ENCODE data around the gene MAP2. TPM values are rescaled to one million over a fixed set of nuclear protein-coding genes. Genes with fewer than 3 reads are reported as not detected.

The MAP2 gene
- total and polyA plus RNA-seq, 2 experiments from 2014 or later = 2.9 to 4.4 TPM

DNA sequence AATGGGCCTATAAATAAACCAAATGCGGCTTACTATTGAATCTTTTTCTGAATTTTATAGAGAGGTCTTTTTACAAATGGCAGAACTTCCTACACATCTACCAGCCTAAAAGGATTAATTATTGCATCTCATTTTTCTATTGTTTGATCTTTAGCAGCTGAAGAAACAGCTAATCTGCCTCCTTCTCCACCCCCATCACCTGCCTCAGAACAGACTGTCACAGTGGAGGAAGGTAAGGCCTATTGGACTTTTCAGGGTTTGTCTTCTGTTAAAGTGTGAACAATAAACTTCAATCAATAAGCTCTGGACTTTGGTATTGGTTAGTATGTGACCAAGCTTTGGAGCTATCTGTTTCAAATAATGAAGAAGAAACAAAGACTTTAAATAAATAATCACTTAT, 256.7 kb downstream of the MAP2 start (continued):
- TF ChIP-seq, protein P1, sequence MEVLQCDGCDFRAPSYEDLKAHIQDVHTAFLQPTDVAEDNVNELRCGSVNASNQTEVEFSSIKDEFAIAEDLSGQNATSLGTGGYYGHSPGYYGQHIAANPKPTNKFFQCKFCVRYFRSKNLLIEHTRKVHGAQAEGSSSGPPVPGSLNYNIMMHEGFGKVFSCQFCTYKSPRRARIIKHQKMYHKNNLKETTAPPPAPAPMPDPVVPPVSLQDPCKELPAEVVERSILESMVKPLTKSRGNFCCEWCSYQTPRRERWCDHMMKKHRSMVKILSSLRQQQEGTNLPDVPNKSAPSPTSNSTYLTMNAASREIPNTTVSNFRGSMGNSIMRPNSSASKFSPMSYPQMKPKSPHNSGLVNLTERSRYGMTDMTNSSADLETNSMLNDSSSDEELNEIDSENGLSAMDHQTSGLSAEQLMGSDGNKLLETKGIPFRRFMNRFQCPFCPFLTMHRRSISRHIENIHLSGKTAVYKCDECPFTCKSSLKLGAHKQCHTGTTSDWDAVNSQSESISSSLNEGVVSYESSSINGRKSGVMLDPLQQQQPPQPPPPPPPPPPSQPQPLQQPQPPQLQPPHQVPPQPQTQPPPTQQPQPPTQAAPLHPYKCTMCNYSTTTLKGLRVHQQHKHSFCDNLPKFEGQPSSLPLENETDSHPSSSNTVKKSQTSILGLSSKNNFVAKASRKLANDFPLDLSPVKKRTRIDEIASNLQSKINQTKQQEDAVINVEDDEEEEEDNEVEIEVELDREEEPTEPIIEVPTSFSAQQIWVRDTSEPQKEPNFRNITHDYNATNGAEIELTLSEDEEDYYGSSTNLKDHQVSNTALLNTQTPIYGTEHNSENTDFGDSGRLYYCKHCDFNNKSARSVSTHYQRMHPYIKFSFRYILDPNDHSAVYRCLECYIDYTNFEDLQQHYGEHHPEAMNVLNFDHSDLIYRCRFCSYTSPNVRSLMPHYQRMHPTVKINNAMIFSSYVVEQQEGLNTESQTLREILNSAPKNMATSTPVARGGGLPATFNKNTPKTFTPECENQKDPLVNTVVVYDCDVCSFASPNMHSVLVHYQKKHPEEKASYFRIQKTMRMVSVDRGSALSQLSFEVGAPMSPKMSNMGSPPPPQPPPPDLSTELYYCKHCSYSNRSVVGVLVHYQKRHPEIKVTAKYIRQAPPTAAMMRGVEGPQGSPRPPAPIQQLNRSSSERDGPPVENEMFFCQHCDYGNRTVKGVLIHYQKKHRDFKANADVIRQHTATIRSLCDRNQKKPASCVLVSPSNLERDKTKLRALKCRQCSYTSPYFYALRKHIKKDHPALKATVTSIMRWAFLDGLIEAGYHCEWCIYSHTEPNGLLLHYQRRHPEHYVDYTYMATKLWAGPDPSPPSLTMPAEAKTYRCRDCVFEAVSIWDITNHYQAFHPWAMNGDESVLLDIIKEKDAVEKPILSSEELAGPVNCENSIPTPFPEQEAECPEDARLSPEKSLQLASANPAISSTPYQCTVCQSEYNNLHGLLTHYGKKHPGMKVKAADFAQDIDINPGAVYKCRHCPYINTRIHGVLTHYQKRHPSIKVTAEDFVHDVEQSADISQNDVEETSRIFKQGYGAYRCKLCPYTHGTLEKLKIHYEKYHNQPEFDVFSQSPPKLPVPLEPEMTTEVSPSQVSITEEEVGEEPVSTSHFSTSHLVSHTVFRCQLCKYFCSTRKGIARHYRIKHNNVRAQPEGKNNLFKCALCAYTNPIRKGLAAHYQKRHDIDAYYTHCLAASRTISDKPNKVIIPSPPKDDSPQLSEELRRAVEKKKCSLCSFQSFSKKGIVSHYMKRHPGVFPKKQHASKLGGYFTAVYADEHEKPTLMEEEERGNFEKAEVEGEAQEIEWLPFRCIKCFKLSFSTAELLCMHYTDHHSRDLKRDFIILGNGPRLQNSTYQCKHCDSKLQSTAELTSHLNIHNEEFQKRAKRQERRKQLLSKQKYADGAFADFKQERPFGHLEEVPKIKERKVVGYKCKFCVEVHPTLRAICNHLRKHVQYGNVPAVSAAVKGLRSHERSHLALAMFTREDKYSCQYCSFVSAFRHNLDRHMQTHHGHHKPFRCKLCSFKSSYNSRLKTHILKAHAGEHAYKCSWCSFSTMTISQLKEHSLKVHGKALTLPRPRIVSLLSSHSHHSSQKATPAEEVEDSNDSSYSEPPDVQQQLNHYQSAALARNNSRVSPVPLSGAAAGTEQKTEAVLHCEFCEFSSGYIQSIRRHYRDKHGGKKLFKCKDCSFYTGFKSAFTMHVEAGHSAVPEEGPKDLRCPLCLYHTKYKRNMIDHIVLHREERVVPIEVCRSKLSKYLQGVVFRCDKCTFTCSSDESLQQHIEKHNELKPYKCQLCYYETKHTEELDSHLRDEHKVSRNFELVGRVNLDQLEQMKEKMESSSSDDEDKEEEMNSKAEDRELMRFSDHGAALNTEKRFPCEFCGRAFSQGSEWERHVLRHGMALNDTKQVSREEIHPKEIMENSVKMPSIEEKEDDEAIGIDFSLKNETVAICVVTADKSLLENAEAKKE (CRISPR knock-in tag; IDR thresholded peaks at IDR 0.05) = no peak
- TF ChIP-seq, protein P2, sequence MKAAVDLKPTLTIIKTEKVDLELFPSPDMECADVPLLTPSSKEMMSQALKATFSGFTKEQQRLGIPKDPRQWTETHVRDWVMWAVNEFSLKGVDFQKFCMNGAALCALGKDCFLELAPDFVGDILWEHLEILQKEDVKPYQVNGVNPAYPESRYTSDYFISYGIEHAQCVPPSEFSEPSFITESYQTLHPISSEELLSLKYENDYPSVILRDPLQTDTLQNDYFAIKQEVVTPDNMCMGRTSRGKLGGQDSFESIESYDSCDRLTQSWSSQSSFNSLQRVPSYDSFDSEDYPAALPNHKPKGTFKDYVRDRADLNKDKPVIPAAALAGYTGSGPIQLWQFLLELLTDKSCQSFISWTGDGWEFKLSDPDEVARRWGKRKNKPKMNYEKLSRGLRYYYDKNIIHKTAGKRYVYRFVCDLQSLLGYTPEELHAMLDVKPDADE (IDR thresholded peaks at IDR 0.05) = no peak
- TF ChIP-seq EZH2phosphoT487 (IDR thresholded peaks at IDR 0.05; ENCODE audit: unreplicated experiment) = no peak
- TF ChIP-seq, protein P3, sequence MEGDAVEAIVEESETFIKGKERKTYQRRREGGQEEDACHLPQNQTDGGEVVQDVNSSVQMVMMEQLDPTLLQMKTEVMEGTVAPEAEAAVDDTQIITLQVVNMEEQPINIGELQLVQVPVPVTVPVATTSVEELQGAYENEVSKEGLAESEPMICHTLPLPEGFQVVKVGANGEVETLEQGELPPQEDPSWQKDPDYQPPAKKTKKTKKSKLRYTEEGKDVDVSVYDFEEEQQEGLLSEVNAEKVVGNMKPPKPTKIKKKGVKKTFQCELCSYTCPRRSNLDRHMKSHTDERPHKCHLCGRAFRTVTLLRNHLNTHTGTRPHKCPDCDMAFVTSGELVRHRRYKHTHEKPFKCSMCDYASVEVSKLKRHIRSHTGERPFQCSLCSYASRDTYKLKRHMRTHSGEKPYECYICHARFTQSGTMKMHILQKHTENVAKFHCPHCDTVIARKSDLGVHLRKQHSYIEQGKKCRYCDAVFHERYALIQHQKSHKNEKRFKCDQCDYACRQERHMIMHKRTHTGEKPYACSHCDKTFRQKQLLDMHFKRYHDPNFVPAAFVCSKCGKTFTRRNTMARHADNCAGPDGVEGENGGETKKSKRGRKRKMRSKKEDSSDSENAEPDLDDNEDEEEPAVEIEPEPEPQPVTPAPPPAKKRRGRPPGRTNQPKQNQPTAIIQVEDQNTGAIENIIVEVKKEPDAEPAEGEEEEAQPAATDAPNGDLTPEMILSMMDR (conservative IDR thresholded peaks at IDR 0.05; ENCODE audit: low read depth in 2 of 2) = no peak
- no peak for TF ChIP-seq POLR2AphosphoS5 (IDR thresholded peaks at IDR 0.05; ENCODE audit: low read depth)
- no peak for TF ChIP-seq JUNB (IDR thresholded peaks at IDR 0.05; ENCODE audit: unreplicated experiment)
- TF ChIP-seq EZH2 (IDR thresholded peaks at IDR 0.05; ENCODE audit: low read depth, unreplicated experiment) = no peak

All from GM23338 (cell line).